Activated naive CD4-positive, alpha-beta T cell treated with anti-CD3 and anti-CD28 coated beads, Interleukin-2, amount 50 U/mL, for 72 hours (primary cell): ENCODE data around the gene GPATCH8. TPM values are rescaled to one million over a fixed set of nuclear protein-coding genes. Genes with fewer than 3 reads are reported as not detected.
A peak's percentile ranks its signal among the peaks of the same experiment; 100 is the strongest.
"Not testable (repeated sequence)": the region's sequence is repeated elsewhere in the genome, so short reads cannot be mapped to it uniquely, and the experiment has no call there.

Source experiments
- ATAC-seq, 2 donors: fragments of 150-1000 bp; cut with Tn5 transposase; 2 replicates each; pipeline ENCODE4 v1.10.0; 2021; ENCODE audit warnings: mild to moderate bottlenecking in 2 of 2, moderate library complexity in 2 of 2
- DNase-seq, 2 donors: peaks; one replicate each; pipeline ENCODE4 v3.0.0; 2021 to 2022; ENCODE audit warnings: low spot score in 2 of 2
- H3K27ac Mint-ChIP-seq, 2 donors: one replicate each; pipeline ENCODE4 v1.8.0; 2022; ENCODE audit warnings: mild to moderate bottlenecking in 2 of 2, mixed read lengths in 2 of 2
- H3K36me3 Mint-ChIP-seq, 2 donors: one replicate each; pipeline ENCODE4 v1.8.0; 2022; ENCODE audit warnings: mixed read lengths in 2 of 2
- H3K9me3 Mint-ChIP-seq, 2 donors: one replicate each; pipeline ENCODE4 v1.8.0; 2022; ENCODE audit warnings: mixed read lengths in 2 of 2
- total RNA-seq, 2 donors: library from RNA; stranded (reverse); gene quantifications; one replicate each; pipeline ENCODE4 v1.2.3, GENCODE V29; 2022

Gene GPATCH8
- total RNA-seq, 2 donors from 2014 or later: 39.3 to 46.2 TPM

- ATAC-seq (no peak), DNase-seq (no peak)
- Mint-ChIP-seq H3K36me3 (no peaks in the 10 kb centered on the region), H3K27ac (no peak overlapping the region), H3K9me3 (no peaks in the 10 kb centered on the region)
Measured at GRCh38 chr17:44376779-44377178, 126.4 kb downstream of the GPATCH8 start.

DNA sequence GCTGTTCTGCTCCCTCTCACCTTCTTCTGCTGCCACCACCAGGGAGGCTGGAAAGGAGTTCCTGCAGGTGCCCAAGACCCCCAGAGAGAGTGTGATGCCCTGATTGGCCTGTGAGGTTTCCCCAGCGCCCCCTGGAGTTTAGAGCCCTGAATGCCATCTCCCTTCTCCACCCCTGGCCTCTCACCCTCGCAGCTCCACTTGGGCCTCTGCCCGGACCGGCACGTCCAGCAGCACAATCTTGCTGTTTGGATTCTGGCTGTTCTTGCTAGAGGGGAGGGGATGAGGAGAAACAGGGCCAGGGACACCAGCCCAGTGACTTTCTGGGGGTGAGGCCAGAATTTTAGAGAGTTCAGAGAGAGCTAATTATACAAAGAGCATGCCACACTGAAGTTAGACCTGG is 127.1 kb downstream of the GPATCH8 start:
- peak in 1 of 2 donors; percentile 47 for DNase-seq
- Mint-ChIP-seq H3K36me3 (no peaks in the 10 kb centered on the region), H3K27ac (no peak overlapping the region), H3K9me3 (no peaks in the 10 kb centered on the region)
- peak in 1 of 2 donors; percentile 67 for ATAC-seq

GRCh38 chr17:44375196-44376017 is 127.8 kb downstream of the GPATCH8 start:
- no peaks in the 10 kb centered on the region for H3K36me3 Mint-ChIP-seq
- no peaks in the 10 kb centered on the region for H3K9me3 Mint-ChIP-seq
- no peak for ATAC-seq
- no peak for DNase-seq
- H3K27ac Mint-ChIP-seq: no peak overlapping the region

DNA sequence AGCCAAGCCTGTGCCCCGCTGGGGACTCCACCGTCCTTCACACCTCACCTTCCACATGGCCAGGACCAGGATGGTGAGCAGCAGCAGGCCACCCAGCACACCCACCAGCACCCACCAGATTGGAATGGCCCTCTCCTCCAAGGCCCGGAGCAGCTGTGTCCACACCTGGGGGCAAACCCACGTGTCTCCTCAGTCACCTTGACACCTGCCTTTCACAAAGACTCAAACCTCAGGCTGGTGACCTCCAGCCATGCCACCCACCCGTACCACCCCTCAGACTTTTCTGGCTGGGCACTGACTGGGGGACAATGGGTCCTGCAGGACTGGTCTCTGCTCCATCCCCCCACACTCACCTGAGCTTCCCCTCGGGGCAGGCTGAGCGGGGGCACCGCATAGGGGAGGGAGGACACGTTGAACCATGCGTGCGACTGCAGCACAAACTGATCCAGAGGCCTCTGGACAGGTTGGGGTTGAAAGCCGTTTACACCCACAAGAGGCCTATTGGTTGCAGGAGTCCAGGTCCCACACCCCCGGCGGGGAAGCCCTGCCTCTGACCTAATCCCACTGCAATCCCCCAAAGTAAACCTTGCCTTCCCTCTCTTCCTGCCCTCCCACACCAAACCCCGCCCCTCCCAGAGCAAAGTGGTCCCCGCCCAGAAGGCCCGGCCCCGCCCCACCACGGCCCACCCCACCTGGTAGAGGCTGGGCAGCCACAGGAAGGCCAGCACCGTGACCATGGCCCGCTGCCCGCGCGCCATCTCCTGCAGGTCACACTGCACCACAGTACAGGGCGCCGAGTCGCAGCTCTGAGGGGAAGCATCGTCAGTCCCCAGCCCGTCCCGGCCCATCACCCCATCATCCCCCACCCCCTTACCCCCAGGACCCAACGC is 128.7 kb downstream of the GPATCH8 start:
- no peaks in the 10 kb centered on the region for H3K36me3 Mint-ChIP-seq
- DNase-seq: no peak
- no peak overlapping the region for H3K27ac Mint-ChIP-seq
- ATAC-seq: no peak
- H3K9me3 Mint-ChIP-seq: no peaks in the 10 kb centered on the region

DNA sequence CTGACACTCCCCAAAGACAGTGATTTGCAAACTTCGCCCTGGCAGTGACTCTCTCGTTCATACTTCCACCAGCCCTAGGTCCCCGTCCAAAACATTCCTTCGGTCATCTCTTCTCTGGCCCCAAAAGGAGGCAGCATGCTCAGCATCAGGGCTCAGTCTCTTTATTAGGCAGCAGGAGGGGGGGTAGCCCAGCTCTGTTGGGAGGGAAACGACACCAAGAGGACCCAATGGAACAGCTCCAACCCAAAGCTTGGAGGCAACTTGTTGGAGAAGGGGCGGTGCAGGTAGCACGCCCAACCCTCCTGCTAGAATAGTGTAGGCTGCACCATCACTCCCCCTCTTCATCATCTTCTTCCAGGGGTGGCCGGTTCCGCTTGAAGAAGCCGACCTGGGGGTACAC is 131.2 kb downstream of the GPATCH8 start:
- no peaks in the 10 kb centered on the region for H3K9me3 Mint-ChIP-seq
- no peak overlapping the region for H3K27ac Mint-ChIP-seq
- no peaks in the 10 kb centered on the region for H3K36me3 Mint-ChIP-seq
- ATAC-seq: no peak
- no peak for DNase-seq

DNA sequence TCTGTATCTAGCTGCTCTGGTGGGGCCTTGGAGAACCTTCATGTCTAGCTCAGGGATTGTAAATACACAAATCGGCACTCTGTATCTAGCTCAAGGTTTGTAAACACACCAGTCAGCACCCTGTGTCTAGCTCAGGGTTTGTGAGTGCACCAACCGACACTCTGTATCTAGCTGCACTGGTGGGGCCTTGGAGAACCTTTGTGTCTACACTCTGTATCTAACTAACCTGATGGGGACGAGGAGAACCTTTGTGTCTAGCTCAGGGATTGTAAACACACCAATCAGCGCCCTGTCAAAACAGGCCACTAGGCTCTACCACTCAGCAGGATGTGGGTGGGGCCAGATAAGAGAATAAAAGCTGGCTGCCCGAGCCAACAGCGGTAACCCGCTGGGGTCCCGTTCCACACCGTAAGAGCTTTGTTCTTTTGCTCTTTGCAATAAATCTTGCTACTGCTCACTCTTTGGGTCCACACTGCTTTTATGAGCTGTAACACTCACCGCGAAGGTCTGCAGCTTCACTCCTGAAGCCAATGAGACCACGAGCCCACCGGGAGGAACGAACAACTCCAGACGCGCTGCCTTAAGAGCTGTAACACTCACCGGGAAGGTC is 133.7 kb downstream of the GPATCH8 start:
- H3K27ac Mint-ChIP-seq, DNase-seq, ATAC-seq, H3K36me3 Mint-ChIP-seq, H3K9me3 Mint-ChIP-seq: not testable (repeated sequence)

DNA sequence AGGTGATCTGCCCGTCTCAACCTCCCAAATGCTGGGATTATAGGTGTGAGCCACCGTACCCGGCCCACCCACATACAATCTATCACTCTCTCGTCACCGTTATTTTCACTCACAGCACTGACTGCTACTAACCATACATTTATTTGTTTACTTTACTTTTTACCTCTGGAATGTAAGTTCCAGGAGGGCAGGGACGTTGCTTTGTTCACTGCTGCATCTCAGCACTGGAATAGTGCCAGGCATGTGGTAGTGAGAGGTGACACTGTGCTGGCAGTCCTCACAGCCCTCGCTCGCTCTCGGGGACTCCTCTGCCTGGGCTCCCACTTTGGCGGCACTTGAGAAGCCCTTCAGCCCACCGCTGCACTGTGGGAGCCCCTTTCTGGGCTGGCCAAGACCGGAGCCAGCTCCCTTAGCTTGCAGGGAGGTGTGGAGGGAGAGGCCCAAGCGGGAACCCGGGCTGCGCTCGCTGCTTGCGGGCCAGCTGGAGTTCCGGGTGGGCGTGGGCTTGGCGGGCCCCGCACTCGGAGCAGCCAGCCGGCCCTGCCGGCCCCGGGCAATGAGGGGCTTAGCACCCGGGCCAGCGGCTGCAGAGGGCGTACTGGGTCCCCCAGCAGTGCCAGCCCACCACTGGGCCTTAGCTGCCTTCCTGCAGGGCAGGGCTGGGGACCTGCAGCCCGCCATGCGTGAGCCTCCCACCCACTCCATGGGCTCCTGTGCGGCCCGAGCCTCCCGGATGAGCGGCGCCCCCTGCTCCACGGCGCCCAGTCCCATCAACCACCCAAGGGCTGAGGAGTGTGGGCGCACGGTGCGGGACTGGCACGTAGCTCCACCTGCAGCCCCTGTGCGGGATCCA is 134.6 kb downstream of the GPATCH8 start:
- H3K9me3 Mint-ChIP-seq, H3K36me3 Mint-ChIP-seq, H3K27ac Mint-ChIP-seq, ATAC-seq, DNase-seq: not testable (repeated sequence)

- DNase-seq: no peak
- no peaks in the 10 kb centered on the region for H3K9me3 Mint-ChIP-seq
- no peaks in the 10 kb centered on the region for H3K36me3 Mint-ChIP-seq
- H3K27ac Mint-ChIP-seq: no peak overlapping the region
- no peak for ATAC-seq
Measured at GRCh38 chr17:44367231-44367979, 135.8 kb downstream of the GPATCH8 start.

DNA sequence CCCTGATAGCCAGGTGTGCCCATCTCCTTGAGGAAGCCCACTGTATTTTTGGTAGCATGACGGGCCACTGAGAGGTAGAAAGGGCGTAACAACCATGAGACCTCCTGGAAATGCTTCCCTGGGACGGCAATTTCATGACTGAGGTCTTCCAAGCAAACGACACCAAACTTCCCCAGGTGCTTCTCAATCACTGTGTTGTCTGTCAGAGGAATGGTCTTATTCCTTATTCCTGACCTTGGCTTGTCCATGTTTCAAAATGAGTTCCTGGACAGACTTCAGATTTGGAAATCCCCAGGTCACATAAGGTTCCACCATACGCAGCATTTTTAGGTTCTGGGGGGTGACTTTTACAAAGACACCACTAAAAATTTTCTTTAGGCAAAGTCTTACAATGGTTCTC is 138.2 kb downstream of the GPATCH8 start:
- not testable (repeated sequence) for DNase-seq, ATAC-seq, H3K36me3 Mint-ChIP-seq, H3K27ac Mint-ChIP-seq, H3K9me3 Mint-ChIP-seq

DNA sequence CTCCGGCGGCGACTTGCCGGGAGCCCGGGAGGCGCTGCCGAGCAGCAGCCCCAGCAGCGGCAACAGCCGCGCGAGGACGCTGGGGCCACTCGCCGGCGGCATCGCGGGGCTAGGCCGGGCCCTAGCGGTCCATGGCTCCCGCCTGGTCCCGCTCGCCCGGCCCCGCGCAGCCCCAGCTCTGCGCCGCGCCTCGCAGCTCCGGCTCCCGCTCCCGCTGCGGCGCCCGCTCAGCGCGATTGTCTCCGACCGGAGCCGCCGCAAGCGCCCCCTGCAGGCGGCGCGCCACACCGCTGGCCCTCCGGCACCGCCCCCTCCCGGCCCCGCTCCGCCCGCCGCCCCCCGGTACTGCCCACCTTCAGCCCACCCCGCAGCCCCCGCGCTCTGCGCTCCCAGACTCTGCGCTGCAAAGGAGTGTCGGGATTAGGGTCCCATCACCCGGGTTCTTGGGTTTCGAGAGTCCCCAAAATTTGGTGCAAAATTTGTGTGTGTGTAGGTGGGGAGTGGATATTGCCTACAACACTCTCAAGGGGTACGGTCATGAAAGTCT is 139.5 kb downstream of the GPATCH8 start, which contains the start of gene FAM171A2:
Gene FAM171A2, minus strand, starts transcription at position 241 of the 547 bp plus-strand sequence. Its CDS starts 139 bp downstream, at position 102.
- Mint-ChIP-seq H3K27ac (no peak within 1 kb of the TSS), H3K36me3 (no peaks in the 10 kb centered on the region), H3K9me3 (no peaks in the 10 kb centered on the region)
- peak in 1 of 2 donors; percentile 83 for DNase-seq
- peak; percentile 89 to 94 for ATAC-seq

DNA sequence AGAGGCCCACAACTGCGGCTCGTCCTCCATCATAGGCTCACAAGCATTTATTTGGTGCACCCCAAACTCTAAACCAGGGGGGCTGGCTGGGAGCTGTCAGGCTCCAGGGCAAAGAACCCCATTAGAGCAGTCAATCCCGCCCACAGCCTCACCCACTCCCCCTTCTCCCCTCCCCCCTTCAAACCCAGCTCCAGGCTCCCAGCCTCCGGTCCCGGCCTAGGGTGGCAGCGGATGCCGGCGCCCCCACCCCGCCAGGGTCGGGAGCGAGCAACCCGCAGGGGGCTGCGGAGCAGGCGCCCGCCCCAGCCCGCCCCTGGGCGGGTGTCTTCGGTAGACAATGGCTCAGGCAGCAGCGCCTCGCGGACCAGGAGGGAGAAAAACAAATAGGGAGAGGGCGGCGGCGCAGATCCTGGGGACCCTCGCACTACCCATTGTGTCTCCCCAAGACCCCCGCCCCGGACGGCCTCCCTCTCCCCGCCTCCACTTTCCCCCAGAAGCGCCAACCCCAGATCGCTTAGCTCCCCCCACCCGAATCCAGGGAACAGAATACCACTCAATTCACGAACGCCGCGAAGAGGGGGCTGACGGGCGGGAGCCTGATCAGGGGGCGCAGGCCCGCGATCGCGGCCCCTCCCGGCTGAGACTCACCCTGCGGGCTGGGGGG is 140.1 kb downstream of the GPATCH8 start:
- no peaks in the 10 kb centered on the region for H3K36me3 Mint-ChIP-seq
- H3K27ac Mint-ChIP-seq: no peak overlapping the region
- peak; percentile 22 to 56 for ATAC-seq
- DNase-seq: no peak
- no peaks in the 10 kb centered on the region for H3K9me3 Mint-ChIP-seq

DNA sequence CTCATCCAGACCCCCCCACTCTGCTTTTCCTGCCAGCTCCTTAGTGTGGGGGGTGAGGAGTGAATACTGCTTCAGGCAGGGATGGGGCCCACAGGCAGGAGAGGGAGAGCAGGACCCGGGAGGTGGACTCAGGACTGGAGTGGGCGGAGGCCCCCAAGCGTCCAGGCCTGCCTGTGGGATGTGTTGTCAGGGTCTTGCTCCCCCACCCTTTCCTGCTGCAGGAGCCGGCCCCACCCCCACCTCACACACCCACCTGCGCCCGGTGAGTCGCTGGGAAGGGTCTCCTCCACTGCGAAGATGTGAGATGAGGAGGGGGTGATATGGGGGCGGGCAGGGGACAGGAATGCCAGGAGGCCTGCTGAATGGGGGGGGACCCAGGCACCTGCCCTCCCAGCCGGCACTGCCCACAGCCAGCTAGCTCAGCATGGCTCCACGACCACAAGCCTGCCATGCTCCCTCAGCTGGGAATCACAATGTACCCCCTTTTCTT is 140.7 kb downstream of the GPATCH8 start:
- ATAC-seq (no peak), DNase-seq (no peak)
- H3K27ac Mint-ChIP-seq: no peak overlapping the region
- H3K36me3 Mint-ChIP-seq: no peaks in the 10 kb centered on the region
- no peaks in the 10 kb centered on the region for H3K9me3 Mint-ChIP-seq

GRCh38 chr17:44361292-44362260 is 141.6 kb downstream of the GPATCH8 start:
- no peaks in the 10 kb centered on the region for H3K9me3 Mint-ChIP-seq
- H3K27ac Mint-ChIP-seq: no peak overlapping the region
- no peak for ATAC-seq
- no peak for DNase-seq
- H3K36me3 Mint-ChIP-seq: no peaks in the 10 kb centered on the region

DNA sequence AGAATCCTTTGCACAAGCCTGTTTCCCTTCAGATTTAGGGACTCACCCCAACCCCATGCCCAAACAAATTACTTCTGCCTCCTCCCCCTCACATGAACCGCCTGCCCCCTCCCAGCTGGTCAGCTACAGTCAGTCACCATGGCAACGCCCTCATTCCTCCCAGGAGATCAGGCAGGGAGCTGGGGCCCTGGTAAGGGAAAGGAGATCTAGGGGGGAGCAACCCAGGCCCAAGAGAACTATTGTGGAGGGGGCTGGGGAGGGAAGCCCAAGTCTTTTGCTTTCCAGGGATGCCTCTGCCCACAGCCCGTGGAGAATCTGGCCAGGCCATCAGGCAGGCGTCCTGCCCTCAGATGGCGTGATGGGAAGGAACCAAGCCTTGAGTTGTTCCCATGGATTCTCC is 142.4 kb downstream of the GPATCH8 start:
- Mint-ChIP-seq H3K36me3 (no peaks in the 10 kb centered on the region), H3K27ac (no peak overlapping the region), H3K9me3 (no peaks in the 10 kb centered on the region)
- no peak for ATAC-seq
- DNase-seq: no peak
